GM21528 (cell line): ENCODE data around the gene SMARCC2.
"Not testable (repeated sequence)": the region's sequence is repeated elsewhere in the genome, so short reads cannot be mapped to it uniquely, and the experiment has no call there.

ENCODE experiments used
- ATAC-seq: cut with Tn5 transposase; IDR thresholded peaks from one replicate; pipeline ENCODE4 v1.9.1; 2021; ENCODE audit warnings: mild to moderate bottlenecking, moderate library complexity; ENCODE audit not compliant: unreplicated experiment, low FRiP score

The SMARCC2 gene

DNA sequence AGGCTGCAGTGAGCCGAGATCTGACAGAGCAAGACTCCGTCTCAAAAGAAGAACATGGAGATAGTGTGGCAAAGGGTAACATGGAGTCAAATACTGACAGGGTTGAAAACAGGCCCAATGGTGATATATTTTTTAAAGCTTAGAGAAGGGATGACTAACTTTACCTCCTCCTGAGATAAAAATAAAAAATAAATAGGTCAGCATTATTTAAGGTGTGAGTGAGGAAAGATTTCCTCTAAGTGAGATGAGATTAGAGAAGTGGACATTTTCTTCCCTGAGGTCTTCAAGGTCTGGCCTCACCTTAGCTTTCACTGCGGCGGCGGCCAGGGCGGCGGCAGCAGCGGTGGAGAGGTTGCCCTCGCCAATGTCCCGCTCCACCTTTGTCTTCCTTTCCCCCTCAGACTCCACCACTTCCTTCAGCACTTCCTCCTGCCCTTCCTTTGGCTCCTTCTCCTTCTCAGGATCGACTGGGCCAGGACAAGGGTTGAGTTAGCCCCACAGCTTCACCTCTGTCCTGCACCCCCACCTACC is 20.0 kb downstream of the SMARCC2 start:
- no peak for ATAC-seq

DNA sequence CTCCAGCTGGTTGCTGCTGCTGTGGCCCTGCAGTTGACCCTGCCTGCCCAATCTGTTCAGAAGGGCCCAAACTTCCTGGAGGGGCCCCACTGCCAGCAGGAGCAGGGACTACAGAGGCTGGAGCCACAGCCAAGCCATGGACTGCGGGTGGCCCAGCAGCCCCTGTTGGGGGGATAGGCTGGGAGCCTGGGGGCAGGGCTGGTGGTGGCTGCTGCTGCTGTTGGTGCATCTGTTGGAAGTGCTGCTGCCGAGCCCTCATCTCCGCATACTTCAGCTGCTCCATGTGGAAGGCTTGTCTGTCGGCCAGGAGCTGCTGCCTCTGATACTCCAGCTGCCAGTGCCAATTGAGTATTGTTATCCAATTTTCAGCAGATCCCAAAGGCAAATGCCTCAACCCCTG is 23.9 kb downstream of the SMARCC2 start:
- ATAC-seq = no peak

GRCh38 chr12:56164345-56164729 is 24.9 kb downstream of the SMARCC2 start:
- no peak for ATAC-seq

GRCh38 chr12:56163533-56164344 is 25.5 kb downstream of the SMARCC2 start:
- ATAC-seq = no peak

DNA sequence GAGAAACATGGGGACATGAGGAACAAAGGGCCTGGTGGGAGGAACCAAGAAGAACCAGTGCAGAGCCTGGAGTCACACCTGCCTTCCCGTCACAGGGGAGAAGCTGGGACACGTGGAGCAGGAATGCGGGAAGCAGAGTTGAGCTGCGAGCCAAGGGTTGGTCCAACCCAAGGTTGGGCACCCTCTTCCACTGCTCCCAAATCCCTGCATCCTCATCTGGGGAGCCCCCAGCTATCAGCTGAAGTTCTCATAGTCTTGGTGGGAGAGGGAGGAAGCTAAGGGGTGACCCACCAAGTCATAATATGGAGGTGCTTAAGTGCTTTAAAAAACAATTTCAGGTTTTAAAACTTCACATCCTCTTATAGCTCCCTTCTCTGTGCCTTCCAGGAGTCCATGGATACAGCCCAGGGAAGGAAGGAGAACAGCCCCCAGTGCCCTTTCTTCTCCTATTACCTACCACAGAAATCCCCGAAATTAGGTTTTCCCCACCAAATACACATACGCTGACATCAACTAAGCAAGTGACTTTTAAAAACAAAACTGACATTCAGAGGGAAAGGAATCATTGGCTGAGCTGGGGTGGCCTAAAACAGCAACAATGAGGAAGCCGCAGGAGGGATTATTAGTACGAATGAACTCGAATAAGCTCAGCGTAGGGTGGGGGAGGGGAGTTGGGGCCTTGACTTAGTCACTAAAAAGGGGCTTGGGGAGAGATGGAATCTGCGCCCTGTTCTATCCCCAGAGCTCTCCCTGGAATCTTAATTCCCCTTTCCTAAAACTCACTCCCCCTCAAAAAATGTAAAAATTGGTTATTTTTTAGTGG is 26.6 kb downstream of the SMARCC2 start:
- no peak for ATAC-seq

DNA sequence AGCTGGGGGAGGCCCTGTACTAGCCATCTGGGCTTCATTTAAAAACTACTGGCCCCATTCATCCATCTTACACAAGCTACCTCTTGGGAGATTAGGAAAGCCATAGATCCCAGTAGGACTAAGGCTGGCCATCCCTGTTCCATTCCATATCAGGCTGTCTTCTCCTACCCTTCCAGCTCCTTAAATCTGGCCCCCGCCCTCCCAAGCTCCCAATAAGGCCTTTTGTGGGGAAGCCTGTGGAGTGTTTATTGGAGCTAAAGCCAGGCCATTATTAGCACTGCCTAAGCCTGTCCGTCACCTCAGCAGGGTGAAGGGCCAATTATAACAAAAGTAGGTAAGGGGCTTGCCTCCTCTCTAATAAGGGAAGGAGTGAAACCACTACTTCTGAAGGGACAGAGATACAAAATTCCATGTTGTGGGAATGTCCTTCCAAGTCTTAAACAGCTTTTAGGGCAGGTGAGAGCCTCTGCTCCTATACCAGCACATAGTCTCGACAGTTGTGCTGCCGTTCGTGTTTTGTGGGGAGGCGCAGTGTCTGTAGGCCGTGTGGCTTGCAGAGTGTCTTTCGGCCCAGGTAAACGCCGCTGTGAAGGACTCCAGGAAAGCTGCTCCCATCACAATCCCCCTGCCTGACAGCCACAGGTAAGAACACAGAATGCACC is 27.5 kb downstream of the SMARCC2 start:
- ATAC-seq = no peak

- no peak for ATAC-seq
Observed at GRCh38 chr12:56160894-56161689, 28.2 kb downstream of the SMARCC2 start.

DNA sequence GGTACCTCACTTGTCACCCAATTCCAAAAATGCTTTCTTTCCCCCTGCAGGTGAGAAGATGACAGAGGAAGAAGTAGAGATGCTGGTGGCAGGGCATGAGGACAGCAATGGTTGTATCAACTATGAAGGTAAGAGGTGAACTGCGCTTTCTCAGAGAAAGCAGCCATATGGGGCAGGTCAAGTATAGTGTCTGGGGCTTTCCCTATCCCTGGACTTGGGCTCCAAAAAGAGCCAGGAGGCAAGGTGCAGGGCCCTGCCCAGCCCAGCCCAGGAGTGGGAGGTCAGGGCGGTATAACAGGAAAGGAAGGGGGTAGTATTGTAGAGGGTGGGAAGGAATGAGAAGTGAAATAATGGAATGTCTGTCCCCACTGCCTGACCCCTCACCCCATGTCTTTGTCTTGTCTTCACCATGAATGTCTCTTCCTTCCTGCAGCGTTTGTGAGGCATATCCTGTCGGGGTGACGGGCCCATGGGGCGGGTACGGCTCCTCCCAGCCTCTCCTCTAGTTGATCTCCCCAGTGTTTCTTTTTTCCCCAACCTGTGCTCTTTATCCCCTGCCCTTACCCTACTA is 29.0 kb downstream of the SMARCC2 start:
- no peak for ATAC-seq

- no peak for ATAC-seq
Observed at GRCh38 chr12:56159482-56160192, 29.6 kb downstream of the SMARCC2 start.

DNA sequence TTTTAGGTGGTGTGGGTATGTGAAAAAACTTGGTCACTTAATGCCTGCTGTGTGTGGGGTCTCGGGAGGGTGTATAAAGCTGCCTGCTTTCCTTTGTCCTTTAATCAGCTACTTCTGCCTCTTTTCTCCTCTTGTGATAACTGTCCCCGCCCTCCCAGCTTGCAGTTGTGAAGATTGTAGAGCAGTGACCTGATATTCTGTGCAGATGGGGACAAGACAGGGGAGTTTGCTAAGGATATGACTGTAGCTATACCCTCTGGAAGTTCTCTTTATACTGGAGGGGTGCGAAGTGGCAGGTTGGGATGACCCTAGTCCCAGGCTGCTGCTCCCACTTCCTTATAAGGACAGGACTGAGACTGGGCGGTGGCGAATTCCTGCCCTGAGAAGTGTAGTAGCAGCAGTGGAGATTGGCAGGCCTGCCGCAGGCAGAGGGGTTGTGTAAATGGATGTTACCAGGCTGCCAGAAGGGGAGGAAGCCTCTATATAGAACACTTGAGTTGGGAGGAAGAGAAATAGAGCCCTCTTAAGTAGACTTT is 30.3 kb downstream of the SMARCC2 start:
- no peak for ATAC-seq

GRCh38 chr12:56158029-56158925 is 31.0 kb downstream of the SMARCC2 start, which contains the start of gene MYL6:
Gene MYL6 (plus strand): TSS chr12:56158359. CDS start chr12:56158402, 43 bp downstream.
- no peak for ATAC-seq

- ATAC-seq = no peak
Observed at GRCh38 chr12:56157201-56158028, 31.9 kb downstream of the SMARCC2 start.

DNA sequence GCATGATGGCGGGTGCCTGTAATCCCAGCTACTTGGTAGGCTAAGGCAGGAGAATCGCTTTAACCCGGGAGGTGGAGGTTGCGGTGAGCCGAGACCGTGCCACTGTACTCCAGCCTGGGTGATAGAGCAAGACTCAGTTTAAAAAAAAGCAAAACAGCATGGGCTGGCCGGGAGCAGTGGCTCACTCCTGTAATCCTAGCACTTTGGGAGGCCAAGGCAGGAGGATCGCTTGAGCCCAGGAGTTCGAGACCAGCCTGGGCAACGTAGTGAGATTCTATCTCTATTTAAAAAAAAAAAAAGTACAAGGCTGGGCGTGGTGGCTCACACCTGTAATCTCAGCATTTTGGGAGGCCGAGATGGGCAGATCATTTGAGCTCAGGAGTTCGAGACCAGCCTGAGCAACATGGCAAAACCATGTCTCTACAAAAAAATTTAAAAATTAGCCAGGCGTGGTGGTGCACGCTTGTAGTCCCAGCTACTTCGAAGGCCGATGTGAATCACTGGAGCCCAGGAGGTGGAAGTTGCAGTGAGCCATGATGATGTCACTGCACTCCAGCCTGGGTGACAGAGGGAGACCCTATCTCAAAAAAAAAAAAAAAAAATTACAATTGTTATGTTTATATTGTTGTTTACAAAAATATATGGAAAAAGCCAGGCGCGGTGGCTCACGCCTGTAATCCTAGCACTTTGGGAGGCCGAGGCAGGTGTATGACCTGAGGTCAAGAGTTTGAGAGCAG is 32.7 kb downstream of the SMARCC2 start:
- ATAC-seq = not testable (repeated sequence)

GRCh38 chr12:56155256-56155845 is 33.9 kb downstream of the SMARCC2 start:
- no peak for ATAC-seq

GRCh38 chr12:56154818-56155217 is 34.5 kb downstream of the SMARCC2 start:
- no peak for ATAC-seq

DNA sequence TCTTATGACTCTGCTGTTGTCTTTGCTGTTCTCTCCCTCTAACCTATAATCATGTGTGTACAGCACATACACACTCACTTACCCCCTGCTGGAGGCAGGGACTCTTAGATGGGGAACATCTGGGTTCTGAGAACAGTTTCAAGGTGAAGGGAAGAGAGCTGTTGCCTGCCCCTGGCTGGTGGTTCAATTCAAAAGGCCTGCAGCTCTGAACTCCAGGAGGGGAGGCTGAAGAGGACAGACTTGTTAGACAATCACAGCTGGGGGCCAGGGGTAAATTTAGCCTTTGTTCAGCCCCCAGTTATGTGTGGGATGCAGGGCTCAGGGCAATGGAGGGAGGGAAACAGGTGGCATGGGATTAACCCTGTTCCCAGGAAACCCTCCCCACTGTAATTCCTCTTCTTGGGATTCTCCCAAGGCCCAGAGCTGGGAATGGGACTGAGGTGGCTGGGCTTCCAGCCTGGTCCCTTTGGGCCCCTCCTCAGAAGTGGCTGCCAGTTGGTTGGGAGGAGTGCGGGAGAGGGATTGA is 35.0 kb downstream of the SMARCC2 start:
- ATAC-seq = no peak
